WTC11 (cell line): ENCODE data around the gene DTNA. TPM values are rescaled to one million over a fixed set of nuclear protein-coding genes. Genes with fewer than 3 reads are reported as not detected.

Experiments
- ATAC-seq: fragments of 200-7000 bp; cut with Tn5 transposase; 2 replicates; pipeline ENCODE4 v1.10.0; 2021; ENCODE audit warnings: mild to moderate bottlenecking, moderate library complexity
- CTCF ChIA-PET: fragments of 300-600 bp; sonication (Branson Sonifier 250); formaldehyde crosslinking; loops from one replicate; lab custom pipeline; 2021; ENCODE audit warnings: antibody characterized with exemption; lab: Charles Lee
- POLR2A ChIA-PET: fragments of 350-600 bp; sonication (Branson Sonifier 250); formaldehyde crosslinking; loops from one replicate; lab custom pipeline; 2021; ENCODE audit warnings: antibody characterized with exemption; lab: Charles Lee
- DNase-seq: peaks from one replicate; pipeline ENCODE4 v3.0.0; 2021; ENCODE audit warnings: low spot score
- H3K27ac Mint-ChIP-seq: 2 replicates; pipeline ENCODE4 v1.8.0; 2021; ENCODE audit warnings: mixed read lengths
- H3K27me3 Mint-ChIP-seq: 2 replicates; pipeline ENCODE4 v1.8.0; 2021; ENCODE audit warnings: low read depth, mild to moderate bottlenecking, moderate library complexity, mixed read lengths
- H3K36me3 Mint-ChIP-seq: 2 replicates; pipeline ENCODE4 v1.8.0; 2021; ENCODE audit warnings: mixed read lengths
- H3K4me1 Mint-ChIP-seq: 2 replicates; pipeline ENCODE4 v1.8.0; 2022; ENCODE audit warnings: mixed read lengths
- H3K4me3 Mint-ChIP-seq: 2 replicates; pipeline ENCODE4 v1.8.0; 2021; ENCODE audit warnings: mild to moderate bottlenecking, moderate library complexity, mixed read lengths
- H3K9me3 Mint-ChIP-seq: 2 replicates; pipeline ENCODE4 v1.8.0; 2021; ENCODE audit warnings: mixed read lengths
- CBFB ChIP-seq: sonication (generic); formaldehyde crosslinking; IDR thresholded peaks from 2 replicates; pipeline ENCODE4 v1.8.1; 2022; ENCODE audit warnings: mild to moderate bottlenecking, low read depth, missing genetic modification reagents
- EMX1 ChIP-seq: fragments of 250-450 bp; sonication (Bioruptor Pico); IDR thresholded peaks from 2 replicates; pipeline ENCODE4 v1.8.0; 2021; ENCODE audit warnings: mild to moderate bottlenecking
- ETV6 ChIP-seq: sonication (generic); formaldehyde crosslinking; IDR thresholded peaks from 2 replicates; pipeline ENCODE4 v1.8.1; 2022; ENCODE audit warnings: mild to moderate bottlenecking, missing genetic modification reagents
- FOXK1 ChIP-seq: sonication (generic); formaldehyde crosslinking; IDR thresholded peaks from 2 replicates; pipeline ENCODE4 v1.8.0; 2022; ENCODE audit warnings: mild to moderate bottlenecking, moderate library complexity, missing genetic modification reagents
- FOXP1 ChIP-seq: sonication (generic); formaldehyde crosslinking; IDR thresholded peaks from 2 replicates; pipeline ENCODE4 v1.8.0; 2022; ENCODE audit warnings: missing genetic modification reagents, mild to moderate bottlenecking, moderate library complexity, borderline replicate concordance
- GABPB1 ChIP-seq: sonication (generic); formaldehyde crosslinking; IDR thresholded peaks from 2 replicates; pipeline ENCODE4 v1.8.1; 2023; ENCODE audit warnings: mild to moderate bottlenecking, missing genetic modification reagents
- HMGA2 ChIP-seq: fragments of 250-450 bp; sonication (Bioruptor Pico); IDR thresholded peaks from 2 replicates; pipeline ENCODE4 v1.4.0; 2021; ENCODE audit warnings: mild to moderate bottlenecking, moderate library complexity
- SMAD4 ChIP-seq: sonication (generic); formaldehyde crosslinking; IDR thresholded peaks from 2 replicates; pipeline ENCODE4 v1.8.0; 2022; ENCODE audit warnings: mild to moderate bottlenecking, missing genetic modification reagents
- ZNF121 ChIP-seq: sonication (generic); formaldehyde crosslinking; IDR thresholded peaks from 2 replicates; pipeline ENCODE4 v1.8.0; 2023; ENCODE audit warnings: missing genetic modification reagents
- total RNA-seq: library from RNA; stranded (reverse); gene quantifications from 3 replicates; pipeline ENCODE4 v1.2.3, GENCODE V29; 2021
- TF ChIP-seq, protein P1 (sequence below): sonication (generic); formaldehyde crosslinking; IDR thresholded peaks from 2 replicates; pipeline ENCODE4 v1.8.1; 2023; ENCODE audit warnings: mild to moderate bottlenecking, moderate library complexity, missing genetic modification reagents
- TF ChIP-seq, protein P2 (sequence below): sonication (generic); formaldehyde crosslinking; IDR thresholded peaks from 2 replicates; pipeline ENCODE4 v1.8.0; 2023; ENCODE audit warnings: missing genetic modification reagents, mild to moderate bottlenecking, borderline replicate concordance
- TF ChIP-seq, protein P3 (sequence below): sonication (generic); formaldehyde crosslinking; IDR thresholded peaks from 2 replicates; pipeline ENCODE4 v1.8.1; 2022; ENCODE audit warnings: low read depth, mild to moderate bottlenecking, moderate library complexity, missing genetic modification reagents, borderline replicate concordance
- TF ChIP-seq, protein P4 (sequence below): sonication (generic); formaldehyde crosslinking; IDR thresholded peaks from 2 replicates; pipeline ENCODE4 v1.8.0; 2023; ENCODE audit warnings: mild to moderate bottlenecking, missing genetic modification reagents
- TF ChIP-seq, protein P5 (sequence below): sonication (generic); formaldehyde crosslinking; IDR thresholded peaks from 2 replicates; pipeline ENCODE4 v1.8.0; 2023; ENCODE audit warnings: missing genetic modification reagents
- TF ChIP-seq, protein P6 (sequence below): sonication (generic); formaldehyde crosslinking; IDR thresholded peaks from 2 replicates; pipeline ENCODE4 v1.8.1; 2022; ENCODE audit warnings: missing genetic modification reagents, borderline replicate concordance
- TF ChIP-seq, protein P7 (sequence below): sonication (generic); formaldehyde crosslinking; IDR thresholded peaks from 2 replicates; pipeline ENCODE4 v1.8.1; 2023; ENCODE audit warnings: mild to moderate bottlenecking, missing genetic modification reagents
- TF ChIP-seq, protein P8 (sequence below): sonication (generic); formaldehyde crosslinking; IDR thresholded peaks from 2 replicates; pipeline ENCODE4 v1.8.1; 2023; ENCODE audit warnings: mild to moderate bottlenecking, missing genetic modification reagents, moderate library complexity

The DTNA gene
- total RNA-seq, 1 experiment from 2014 or later = 16.1 TPM

DNA sequence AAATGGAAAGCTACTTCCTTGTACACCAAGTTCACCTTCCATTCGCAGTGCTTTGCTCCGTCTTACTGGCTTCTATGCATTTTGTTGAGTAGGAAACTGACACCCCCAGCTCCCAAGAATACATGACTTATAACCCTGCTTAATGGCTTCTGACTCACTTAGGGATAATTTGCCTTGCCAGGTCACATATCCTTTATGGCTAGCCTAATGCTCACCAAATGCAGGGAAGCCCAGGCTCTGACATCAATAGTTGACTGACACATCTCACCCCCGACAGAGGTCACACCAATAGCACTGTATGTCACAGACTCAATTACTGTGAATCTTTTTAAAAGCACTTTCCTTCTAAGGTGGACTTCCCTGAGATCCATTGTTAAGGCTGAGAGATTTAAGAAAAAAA, 147.2 kb downstream of the DTNA start:
- ChIA-PET CTCF (interaction anchor here (1.0 kb wide), 3 partner anchors 9 to 270 kb away, joined by 3 to 4 read pairs (median 3); no protein-coding TSS in a partner anchor), POLR2A (no interaction called here)
- Mint-ChIP-seq H3K36me3 (peaks cover 14% of the 10 kb centered on the region), H3K27me3 (no peaks in the 10 kb centered on the region; the same call in 1 of the 2 replicates), H3K4me3 (no peak overlapping the region), H3K4me1 (peaks cover 4% of the 10 kb centered on the region), H3K27ac (no peak overlapping the region), H3K9me3 (peaks cover 5% of the 10 kb centered on the region; the same call in 1 of the 2 replicates)
- no peak for TF ChIP-seq SMAD4 (CRISPR knock-in tag)
- no peak for TF ChIP-seq FOXK1 (CRISPR knock-in tag)
- no peak for TF ChIP-seq ZNF121 (CRISPR knock-in tag)
- TF ChIP-seq, protein P1, sequence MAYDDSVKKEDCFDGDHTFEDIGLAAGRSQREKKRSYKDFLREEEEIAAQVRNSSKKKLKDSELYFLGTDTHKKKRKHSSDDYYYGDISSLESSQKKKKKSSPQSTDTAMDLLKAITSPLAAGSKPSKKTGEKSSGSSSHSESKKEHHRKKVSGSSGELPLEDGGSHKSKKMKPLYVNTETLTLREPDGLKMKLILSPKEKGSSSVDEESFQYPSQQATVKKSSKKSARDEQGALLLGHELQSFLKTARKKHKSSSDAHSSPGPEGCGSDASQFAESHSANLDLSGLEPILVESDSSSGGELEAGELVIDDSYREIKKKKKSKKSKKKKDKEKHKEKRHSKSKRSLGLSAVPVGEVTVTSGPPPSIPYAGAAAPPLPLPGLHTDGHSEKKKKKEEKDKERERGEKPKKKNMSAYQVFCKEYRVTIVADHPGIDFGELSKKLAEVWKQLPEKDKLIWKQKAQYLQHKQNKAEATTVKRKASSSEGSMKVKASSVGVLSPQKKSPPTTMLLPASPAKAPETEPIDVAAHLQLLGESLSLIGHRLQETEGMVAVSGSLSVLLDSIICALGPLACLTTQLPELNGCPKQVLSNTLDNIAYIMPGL (CRISPR knock-in tag) = no peak
- TF ChIP-seq, protein P2, sequence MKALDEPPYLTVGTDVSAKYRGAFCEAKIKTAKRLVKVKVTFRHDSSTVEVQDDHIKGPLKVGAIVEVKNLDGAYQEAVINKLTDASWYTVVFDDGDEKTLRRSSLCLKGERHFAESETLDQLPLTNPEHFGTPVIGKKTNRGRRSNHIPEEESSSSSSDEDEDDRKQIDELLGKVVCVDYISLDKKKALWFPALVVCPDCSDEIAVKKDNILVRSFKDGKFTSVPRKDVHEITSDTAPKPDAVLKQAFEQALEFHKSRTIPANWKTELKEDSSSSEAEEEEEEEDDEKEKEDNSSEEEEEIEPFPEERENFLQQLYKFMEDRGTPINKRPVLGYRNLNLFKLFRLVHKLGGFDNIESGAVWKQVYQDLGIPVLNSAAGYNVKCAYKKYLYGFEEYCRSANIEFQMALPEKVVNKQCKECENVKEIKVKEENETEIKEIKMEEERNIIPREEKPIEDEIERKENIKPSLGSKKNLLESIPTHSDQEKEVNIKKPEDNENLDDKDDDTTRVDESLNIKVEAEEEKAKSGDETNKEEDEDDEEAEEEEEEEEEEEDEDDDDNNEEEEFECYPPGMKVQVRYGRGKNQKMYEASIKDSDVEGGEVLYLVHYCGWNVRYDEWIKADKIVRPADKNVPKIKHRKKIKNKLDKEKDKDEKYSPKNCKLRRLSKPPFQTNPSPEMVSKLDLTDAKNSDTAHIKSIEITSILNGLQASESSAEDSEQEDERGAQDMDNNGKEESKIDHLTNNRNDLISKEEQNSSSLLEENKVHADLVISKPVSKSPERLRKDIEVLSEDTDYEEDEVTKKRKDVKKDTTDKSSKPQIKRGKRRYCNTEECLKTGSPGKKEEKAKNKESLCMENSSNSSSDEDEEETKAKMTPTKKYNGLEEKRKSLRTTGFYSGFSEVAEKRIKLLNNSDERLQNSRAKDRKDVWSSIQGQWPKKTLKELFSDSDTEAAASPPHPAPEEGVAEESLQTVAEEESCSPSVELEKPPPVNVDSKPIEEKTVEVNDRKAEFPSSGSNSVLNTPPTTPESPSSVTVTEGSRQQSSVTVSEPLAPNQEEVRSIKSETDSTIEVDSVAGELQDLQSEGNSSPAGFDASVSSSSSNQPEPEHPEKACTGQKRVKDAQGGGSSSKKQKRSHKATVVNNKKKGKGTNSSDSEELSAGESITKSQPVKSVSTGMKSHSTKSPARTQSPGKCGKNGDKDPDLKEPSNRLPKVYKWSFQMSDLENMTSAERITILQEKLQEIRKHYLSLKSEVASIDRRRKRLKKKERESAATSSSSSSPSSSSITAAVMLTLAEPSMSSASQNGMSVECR (CRISPR knock-in tag) = no peak
- TF ChIP-seq, protein P3, sequence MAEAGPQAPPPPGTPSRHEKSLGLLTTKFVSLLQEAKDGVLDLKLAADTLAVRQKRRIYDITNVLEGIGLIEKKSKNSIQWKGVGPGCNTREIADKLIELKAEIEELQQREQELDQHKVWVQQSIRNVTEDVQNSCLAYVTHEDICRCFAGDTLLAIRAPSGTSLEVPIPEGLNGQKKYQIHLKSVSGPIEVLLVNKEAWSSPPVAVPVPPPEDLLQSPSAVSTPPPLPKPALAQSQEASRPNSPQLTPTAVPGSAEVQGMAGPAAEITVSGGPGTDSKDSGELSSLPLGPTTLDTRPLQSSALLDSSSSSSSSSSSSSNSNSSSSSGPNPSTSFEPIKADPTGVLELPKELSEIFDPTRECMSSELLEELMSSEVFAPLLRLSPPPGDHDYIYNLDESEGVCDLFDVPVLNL (CRISPR knock-in tag) = no peak
- TF ChIP-seq, protein P4, sequence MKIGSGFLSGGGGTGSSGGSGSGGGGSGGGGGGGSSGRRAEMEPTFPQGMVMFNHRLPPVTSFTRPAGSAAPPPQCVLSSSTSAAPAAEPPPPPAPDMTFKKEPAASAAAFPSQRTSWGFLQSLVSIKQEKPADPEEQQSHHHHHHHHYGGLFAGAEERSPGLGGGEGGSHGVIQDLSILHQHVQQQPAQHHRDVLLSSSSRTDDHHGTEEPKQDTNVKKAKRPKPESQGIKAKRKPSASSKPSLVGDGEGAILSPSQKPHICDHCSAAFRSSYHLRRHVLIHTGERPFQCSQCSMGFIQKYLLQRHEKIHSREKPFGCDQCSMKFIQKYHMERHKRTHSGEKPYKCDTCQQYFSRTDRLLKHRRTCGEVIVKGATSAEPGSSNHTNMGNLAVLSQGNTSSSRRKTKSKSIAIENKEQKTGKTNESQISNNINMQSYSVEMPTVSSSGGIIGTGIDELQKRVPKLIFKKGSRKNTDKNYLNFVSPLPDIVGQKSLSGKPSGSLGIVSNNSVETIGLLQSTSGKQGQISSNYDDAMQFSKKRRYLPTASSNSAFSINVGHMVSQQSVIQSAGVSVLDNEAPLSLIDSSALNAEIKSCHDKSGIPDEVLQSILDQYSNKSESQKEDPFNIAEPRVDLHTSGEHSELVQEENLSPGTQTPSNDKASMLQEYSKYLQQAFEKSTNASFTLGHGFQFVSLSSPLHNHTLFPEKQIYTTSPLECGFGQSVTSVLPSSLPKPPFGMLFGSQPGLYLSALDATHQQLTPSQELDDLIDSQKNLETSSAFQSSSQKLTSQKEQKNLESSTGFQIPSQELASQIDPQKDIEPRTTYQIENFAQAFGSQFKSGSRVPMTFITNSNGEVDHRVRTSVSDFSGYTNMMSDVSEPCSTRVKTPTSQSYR = no peak
- TF ChIP-seq, protein P5, sequence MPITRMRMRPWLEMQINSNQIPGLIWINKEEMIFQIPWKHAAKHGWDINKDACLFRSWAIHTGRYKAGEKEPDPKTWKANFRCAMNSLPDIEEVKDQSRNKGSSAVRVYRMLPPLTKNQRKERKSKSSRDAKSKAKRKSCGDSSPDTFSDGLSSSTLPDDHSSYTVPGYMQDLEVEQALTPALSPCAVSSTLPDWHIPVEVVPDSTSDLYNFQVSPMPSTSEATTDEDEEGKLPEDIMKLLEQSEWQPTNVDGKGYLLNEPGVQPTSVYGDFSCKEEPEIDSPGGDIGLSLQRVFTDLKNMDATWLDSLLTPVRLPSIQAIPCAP (CRISPR knock-in tag) = no peak
- TF ChIP-seq CBFB (CRISPR knock-in tag) = no peak
- no peak for TF ChIP-seq FOXP1
- no peak for TF ChIP-seq HMGA2
- TF ChIP-seq, protein P6, sequence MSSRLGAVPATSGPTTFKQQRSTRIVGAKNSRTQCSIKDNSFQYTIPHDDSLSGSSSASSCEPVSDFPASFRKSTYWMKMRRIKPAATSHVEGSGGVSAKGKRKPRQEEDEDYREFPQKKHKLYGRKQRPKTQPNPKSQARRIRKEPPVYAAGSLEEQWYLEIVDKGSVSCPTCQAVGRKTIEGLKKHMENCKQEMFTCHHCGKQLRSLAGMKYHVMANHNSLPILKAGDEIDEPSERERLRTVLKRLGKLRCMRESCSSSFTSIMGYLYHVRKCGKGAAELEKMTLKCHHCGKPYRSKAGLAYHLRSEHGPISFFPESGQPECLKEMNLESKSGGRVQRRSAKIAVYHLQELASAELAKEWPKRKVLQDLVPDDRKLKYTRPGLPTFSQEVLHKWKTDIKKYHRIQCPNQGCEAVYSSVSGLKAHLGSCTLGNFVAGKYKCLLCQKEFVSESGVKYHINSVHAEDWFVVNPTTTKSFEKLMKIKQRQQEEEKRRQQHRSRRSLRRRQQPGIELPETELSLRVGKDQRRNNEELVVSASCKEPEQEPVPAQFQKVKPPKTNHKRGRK = no peak
- TF ChIP-seq, protein P7, sequence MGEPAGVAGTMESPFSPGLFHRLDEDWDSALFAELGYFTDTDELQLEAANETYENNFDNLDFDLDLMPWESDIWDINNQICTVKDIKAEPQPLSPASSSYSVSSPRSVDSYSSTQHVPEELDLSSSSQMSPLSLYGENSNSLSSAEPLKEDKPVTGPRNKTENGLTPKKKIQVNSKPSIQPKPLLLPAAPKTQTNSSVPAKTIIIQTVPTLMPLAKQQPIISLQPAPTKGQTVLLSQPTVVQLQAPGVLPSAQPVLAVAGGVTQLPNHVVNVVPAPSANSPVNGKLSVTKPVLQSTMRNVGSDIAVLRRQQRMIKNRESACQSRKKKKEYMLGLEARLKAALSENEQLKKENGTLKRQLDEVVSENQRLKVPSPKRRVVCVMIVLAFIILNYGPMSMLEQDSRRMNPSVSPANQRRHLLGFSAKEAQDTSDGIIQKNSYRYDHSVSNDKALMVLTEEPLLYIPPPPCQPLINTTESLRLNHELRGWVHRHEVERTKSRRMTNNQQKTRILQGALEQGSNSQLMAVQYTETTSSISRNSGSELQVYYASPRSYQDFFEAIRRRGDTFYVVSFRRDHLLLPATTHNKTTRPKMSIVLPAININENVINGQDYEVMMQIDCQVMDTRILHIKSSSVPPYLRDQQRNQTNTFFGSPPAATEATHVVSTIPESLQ (CRISPR knock-in tag) = no peak
- TF ChIP-seq EMX1 = no peak
- no peak for TF ChIP-seq GABPB1 (CRISPR knock-in tag)
- no peak for TF ChIP-seq ETV6 (CRISPR knock-in tag)
- TF ChIP-seq, protein P8, sequence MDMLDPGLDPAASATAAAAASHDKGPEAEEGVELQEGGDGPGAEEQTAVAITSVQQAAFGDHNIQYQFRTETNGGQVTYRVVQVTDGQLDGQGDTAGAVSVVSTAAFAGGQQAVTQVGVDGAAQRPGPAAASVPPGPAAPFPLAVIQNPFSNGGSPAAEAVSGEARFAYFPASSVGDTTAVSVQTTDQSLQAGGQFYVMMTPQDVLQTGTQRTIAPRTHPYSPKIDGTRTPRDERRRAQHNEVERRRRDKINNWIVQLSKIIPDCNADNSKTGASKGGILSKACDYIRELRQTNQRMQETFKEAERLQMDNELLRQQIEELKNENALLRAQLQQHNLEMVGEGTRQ (CRISPR knock-in tag) = no peak
- ATAC-seq (no peak), DNase-seq (no peak)
